HG02840 (cell line): ENCODE data around the gene KLK1.
"Not testable (repeated sequence)": the region's sequence is repeated elsewhere in the genome, so short reads cannot be mapped to it uniquely, and the experiment has no call there.

Experiments used
- ATAC-seq: cut with Tn5 transposase; IDR thresholded peaks from one replicate; pipeline ENCODE4 v1.9.1; 2021; ENCODE audit warnings: mild to moderate bottlenecking, moderate library complexity, moderate number of reproducible peaks; ENCODE audit not compliant: unreplicated experiment, low FRiP score

The KLK1 gene

GRCh38 chr19:50817941-50818858 is 5.4 kb downstream of the KLK1 start:
- ATAC-seq, result peak; percentile 54

GRCh38 chr19:50815439-50815838 is 8.1 kb downstream of the KLK1 start:
- no peak for ATAC-seq

- ATAC-seq, result no peak
These were observed 8.7 kb downstream of the KLK1 start for GRCh38 chr19:50814883-50815282.

- no peak for ATAC-seq
These were observed 11.1 kb downstream of the KLK1 start for GRCh38 chr19:50812474-50812873.

GRCh38 chr19:50811622-50812238 is 11.9 kb downstream of the KLK1 start:
- not testable (repeated sequence) for ATAC-seq

GRCh38 chr19:50808856-50809255 is 14.7 kb downstream of the KLK1 start:
- no peak for ATAC-seq

- ATAC-seq, result peak; percentile 89
These were observed 18.9 kb downstream of the KLK1 start for GRCh38 chr19:50804420-50805272.

GRCh38 chr19:50803633-50804419 is 19.8 kb downstream of the KLK1 start:
- peak; percentile 3 for ATAC-seq

GRCh38 chr19:50801107-50801506 is 22.5 kb downstream of the KLK1 start:
- ATAC-seq, result no peak

- ATAC-seq, result no peak
These were observed 24.1 kb downstream of the KLK1 start for GRCh38 chr19:50799547-50799851.

GRCh38 chr19:50798659-50799546 is 24.7 kb downstream of the KLK1 start:
- ATAC-seq, result no peak

GRCh38 chr19:50797781-50798658 is 25.6 kb downstream of the KLK1 start:
- no peak for ATAC-seq

- no peak for ATAC-seq
These were observed 26.2 kb downstream of the KLK1 start for GRCh38 chr19:50797429-50797780.

GRCh38 chr19:50796634-50797428 is 26.8 kb downstream of the KLK1 start:
- no peak for ATAC-seq

- no peak for ATAC-seq
These were observed 27.4 kb downstream of the KLK1 start for GRCh38 chr19:50796128-50796633.

GRCh38 chr19:50795664-50796073 is 27.9 kb downstream of the KLK1 start:
- no peak for ATAC-seq

- ATAC-seq, result no peak
These were observed 28.5 kb downstream of the KLK1 start for GRCh38 chr19:50794876-50795663.
